Pancreas (tissue), 10 donors: ENCODE results near the gene ZSCAN20. TPM values are rescaled to one million over a fixed set of nuclear protein-coding genes. Genes with fewer than 3 reads are reported as not detected.

Experiments
- ATAC-seq, 4 donors: fragments of 200-7000 bp; cut with Tn5 transposase; one replicate each; pipeline versions ENCODE4 v1.8.0 to v1.9.1; 2020; ENCODE audit warnings: mild to moderate bottlenecking in 4 of 4, moderate library complexity in 4 of 4
- DNase-seq, 6 donors: peaks; one replicate each; pipeline ENCODE4 v3.0.0-alpha.2; 2020
- FAIRE-seq: peaks from 2 replicates; lab custom pipeline; 2012; peaks lifted over from hg19 to GRCh38; lab: Jason Lieb, UNC
- H3K27ac ChIP-seq, 4 donors: fragments of 200-600 bp; sonication (generic); 1 replicate in 3 of 4; 2 replicates in 1 of 4; pipeline versions ENCODE4 v1.5.0 to v1.8.0; 2020
- H3K27me3 ChIP-seq, 4 donors: fragments of 200-600 bp; one replicate each; pipeline ENCODE4 v1.8.0; 2021
- H3K36me3 ChIP-seq, 3 donors: fragments of 200-600 bp; sonication (generic) in 1 of 3; one replicate each; pipeline versions ENCODE4 v1.5.0 to v1.8.0; 2020 to 2021
- H3K4me1 ChIP-seq, 3 donors: fragments of 200-600 bp; one replicate each; pipeline ENCODE4 v1.8.0; 2021
- H3K4me3 ChIP-seq, 4 donors: fragments of 200-600 bp; sonication (generic) in 2 of 4; one replicate each; pipeline versions ENCODE4 v1.5.0 to v1.8.0; 2020 to 2021
- H3K9me3 ChIP-seq, 4 donors: fragments of 200-600 bp; one replicate each; pipeline ENCODE4 v1.8.0; 2021
- WGBS, 2 donors: extraction: QIAGEN DNeasy Blood & Tissue Kit; methylation state at CpG; one replicate each; pipeline ENCODE4 v1.1.7; 2013; 5-methylcytosine and 5-hydroxymethylcytosine counted together
- intact Hi-C, 3 donors: fragments of 100-400 bp; cut with DNase I; formaldehyde crosslinking; loops; one replicate each; pipeline versions ENCODE4 v1.11.1 to v1.14.2; 2022
- polyA plus RNA-seq, 2 donors: library from polyadenylated mRNA; stranded (reverse); fragments of 200-250 nt; gene quantifications; one replicate each; pipeline ENCODE4 v1.2.3, GENCODE V29; 2013
- total RNA-seq, 6 donors: library from RNA; stranded (reverse); fragmentation: NEBNext Ultra II Directional in 4 of 6; extraction: Animal tissue kit (Norgen Biotek cat#: 25700) in 4 of 6; gene quantifications; one replicate each; pipeline versions ENCODE4 v1.2.1 to v1.2.4, GENCODE V29; 2021 to 2023
- TF ChIP-seq, protein P1 (sequence below), 4 donors: fragments of 200-600 bp; sonication (generic) in 3 of 4; IDR thresholded peaks; one replicate each; pipeline versions ENCODE4 v1.5.0 to v1.8.0; 2021; ENCODE audit warnings: antibody characterized with exemption in 4 of 4
- donor health status: healthy with polysubstance abuse.
- donor health status: DM: no; HTN: no; CAD: no; lungs with moderate emphysema.
- donor health status: DM: no; HTN: no; CAD: no.
- donor health status: control.
- donor health status: control.
- donor health status: Bipolar disorder and iron deficiency.
- donor health status: DM: yes; HTN: yes; CAD: no.
- donor health status: DM: no; HTN: no; CAD: no.
- donor health status: DM: no; HTN: no; CAD: no.
- donor health status: DM: yes; HTN: yes; CAD: no.

ZSCAN20 gene
- total and polyA plus RNA-seq, 8 donors: 0.68 to 3.4 (median 1.8) TPM

DNA sequence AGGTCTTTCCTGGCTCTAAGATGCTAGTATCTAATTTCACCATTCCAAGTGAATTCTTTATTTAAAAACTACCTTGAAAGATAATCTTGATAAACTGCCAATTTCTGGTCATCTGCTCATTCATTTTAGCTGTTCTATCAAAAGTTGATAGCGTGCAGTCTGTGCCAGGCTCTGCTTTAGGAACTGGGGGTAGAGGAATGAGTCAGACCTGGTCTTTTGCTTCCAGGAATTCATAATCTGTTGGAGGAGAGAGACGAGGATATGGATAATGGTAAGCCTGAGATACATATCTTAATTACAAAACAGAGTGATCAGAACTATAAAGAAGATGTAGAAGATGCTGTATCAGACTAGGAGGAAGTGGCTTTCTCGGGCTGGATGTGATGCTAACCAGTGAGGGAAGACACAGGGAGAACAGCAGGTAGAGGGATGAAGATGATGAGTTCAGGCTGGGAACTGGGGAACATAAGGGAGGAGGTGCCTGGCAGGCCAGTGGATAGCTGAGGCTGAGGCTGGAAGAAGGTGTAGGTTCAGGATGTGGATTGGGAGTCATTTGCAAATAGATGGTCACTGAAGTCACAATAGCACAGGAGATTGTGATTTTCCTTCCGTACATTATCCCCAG is 29.3 kb upstream of the ZSCAN20 start:
- Histone ChIP-seq H3K27me3 (no peaks in the 10 kb centered on the region), H3K27ac (no peak overlapping the region), H3K36me3 (no peaks in the 10 kb centered on the region), H3K4me1 (no peaks in the 10 kb centered on the region), H3K9me3 (no peaks in the 10 kb centered on the region), H3K4me3 (no peak overlapping the region)
- WGBS, 2 donors: 45 to 60% methylated on average over 4 of the region's 4 CpGs
- DNase-seq (no peak), ATAC-seq (no peak), FAIRE-seq (no peak)
- TF ChIP-seq, protein P1, sequence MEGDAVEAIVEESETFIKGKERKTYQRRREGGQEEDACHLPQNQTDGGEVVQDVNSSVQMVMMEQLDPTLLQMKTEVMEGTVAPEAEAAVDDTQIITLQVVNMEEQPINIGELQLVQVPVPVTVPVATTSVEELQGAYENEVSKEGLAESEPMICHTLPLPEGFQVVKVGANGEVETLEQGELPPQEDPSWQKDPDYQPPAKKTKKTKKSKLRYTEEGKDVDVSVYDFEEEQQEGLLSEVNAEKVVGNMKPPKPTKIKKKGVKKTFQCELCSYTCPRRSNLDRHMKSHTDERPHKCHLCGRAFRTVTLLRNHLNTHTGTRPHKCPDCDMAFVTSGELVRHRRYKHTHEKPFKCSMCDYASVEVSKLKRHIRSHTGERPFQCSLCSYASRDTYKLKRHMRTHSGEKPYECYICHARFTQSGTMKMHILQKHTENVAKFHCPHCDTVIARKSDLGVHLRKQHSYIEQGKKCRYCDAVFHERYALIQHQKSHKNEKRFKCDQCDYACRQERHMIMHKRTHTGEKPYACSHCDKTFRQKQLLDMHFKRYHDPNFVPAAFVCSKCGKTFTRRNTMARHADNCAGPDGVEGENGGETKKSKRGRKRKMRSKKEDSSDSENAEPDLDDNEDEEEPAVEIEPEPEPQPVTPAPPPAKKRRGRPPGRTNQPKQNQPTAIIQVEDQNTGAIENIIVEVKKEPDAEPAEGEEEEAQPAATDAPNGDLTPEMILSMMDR (IDR thresholded peaks at IDR 0.05): no peak
- intact Hi-C loops: no loop called here

DNA sequence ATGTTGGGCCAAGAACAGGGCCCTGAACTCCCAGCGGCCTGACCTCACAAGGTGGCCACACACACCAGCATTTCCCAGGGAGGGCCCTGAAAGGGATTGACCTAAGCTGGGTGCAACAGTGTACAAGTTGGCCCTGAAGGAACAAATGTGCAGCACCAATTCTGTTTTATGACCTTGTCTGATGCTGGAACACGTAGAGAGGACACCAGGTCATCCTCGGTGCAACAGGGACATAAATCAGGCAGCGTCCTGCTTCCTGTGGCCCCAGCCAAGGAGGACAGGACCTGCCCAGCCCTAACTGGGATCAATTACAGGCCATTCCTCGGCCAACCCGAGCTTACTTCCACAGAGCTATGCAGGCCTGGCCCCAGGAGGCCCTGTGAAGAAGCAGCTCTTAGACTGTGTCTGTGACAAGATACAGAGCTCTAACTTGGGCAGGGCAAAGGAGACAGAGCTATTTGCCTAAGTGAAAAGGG is 28.7 kb upstream of the ZSCAN20 start:
- Histone ChIP-seq H3K27ac (no peak overlapping the region), H3K27me3 (no peaks in the 10 kb centered on the region), H3K9me3 (no peaks in the 10 kb centered on the region), H3K36me3 (no peaks in the 10 kb centered on the region), H3K4me1 (no peaks in the 10 kb centered on the region), H3K4me3 (no peak overlapping the region)
- peak in 1 of 4 donors; percentile 27 for ATAC-seq
- FAIRE-seq: no peak
- intact Hi-C loops: no loop called here
- WGBS, 2 donors: 72 to 73% methylated on average over 6 of the region's 6 CpGs
- TF ChIP-seq, protein P1 (IDR thresholded peaks at IDR 0.05): no peak
- DNase-seq: no peak

DNA sequence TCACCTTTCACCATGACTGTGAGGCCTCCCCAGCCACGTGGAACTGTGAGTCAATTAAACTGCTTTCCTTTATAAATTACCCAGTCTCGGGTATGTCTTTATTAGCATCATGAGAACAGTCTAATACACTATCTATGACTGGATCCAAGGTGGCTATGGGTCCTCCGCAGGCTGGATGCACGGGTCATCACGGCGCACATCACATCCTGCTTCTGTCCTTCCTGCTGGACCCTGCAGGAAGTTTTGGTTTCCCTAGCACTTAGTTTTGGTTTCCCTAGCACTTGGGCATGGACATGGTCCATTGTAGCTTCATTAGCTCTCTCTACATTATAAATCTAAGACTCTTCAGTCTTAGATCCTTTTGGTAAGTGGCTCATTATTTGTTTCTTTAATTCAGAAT is 27.3 kb upstream of the ZSCAN20 start:
- intact Hi-C loops: no loop called here
- Histone ChIP-seq H3K9me3 (no peaks in the 10 kb centered on the region), H3K36me3 (no peaks in the 10 kb centered on the region), H3K4me3 (no peak overlapping the region), H3K27ac (no peak overlapping the region), H3K27me3 (no peaks in the 10 kb centered on the region), H3K4me1 (no peaks in the 10 kb centered on the region)
- WGBS, 2 donors: 81 to 84% methylated on average over 6 of the region's 6 CpGs
- no peak for FAIRE-seq
- no peak for DNase-seq
- ATAC-seq: no peak
- TF ChIP-seq, protein P1 (IDR thresholded peaks at IDR 0.05): no peak

DNA sequence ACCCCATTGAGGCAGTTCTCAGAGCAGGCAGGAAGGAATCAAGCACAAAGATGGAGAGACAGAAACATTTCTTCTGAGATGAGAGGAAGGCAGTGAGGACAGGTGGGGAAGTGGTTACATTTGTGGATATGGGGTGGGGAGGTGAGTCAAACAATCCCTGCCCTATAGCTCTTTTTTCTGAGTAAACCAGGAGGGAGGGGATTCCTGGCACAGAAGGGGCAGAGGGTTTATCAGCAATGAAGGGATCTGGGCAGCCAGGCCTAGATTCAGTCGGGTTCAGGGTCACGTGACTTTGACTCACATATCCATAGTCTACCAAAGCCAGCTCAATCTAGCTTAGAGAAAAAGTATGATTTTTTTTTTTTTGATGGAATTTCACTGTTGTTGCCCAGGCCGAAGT is 25.9 kb upstream of the ZSCAN20 start:
- Histone ChIP-seq H3K9me3 (no peaks in the 10 kb centered on the region), H3K27ac (no peak overlapping the region), H3K27me3 (no peaks in the 10 kb centered on the region), H3K36me3 (no peaks in the 10 kb centered on the region), H3K4me1 (no peaks in the 10 kb centered on the region), H3K4me3 (no peak overlapping the region)
- DNase-seq (no peak), FAIRE-seq (no peak), ATAC-seq (no peak)
- WGBS, 2 donors: 66 to 75% methylated on average over 3 of the region's 3 CpGs
- intact Hi-C loops: no loop called here
- TF ChIP-seq, protein P1 (IDR thresholded peaks at IDR 0.05): no peak

DNA sequence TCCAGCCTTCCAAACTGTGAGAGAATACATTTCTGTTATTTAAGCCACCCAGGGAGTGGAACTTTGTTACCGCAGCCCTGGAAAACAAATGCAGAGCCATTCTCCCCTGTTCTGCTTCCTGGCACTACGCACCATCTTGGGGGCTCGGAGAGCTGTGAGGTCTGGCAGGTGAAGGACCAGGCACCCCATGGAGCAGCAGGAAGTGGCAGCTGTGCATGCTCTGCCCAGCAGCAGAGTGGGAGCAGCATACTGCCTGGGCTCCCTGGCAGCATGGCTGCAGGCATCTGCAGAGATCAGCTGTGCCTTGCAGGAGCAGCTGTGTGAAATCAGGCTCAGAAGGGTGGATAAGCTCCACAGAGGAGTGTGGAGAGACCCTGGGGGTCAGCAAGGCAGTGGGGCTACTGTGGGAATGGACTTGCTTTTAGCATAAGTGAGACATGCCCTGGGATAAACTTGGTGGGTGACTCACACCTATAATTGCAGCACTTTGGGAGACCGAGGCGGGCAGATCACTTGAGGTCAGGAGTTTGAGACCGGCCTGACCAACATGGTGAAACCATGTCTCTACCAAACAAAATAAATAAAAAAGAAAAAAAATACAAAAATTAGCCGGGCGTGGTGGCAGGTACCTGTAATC is 17.7 kb upstream of the ZSCAN20 start:
- WGBS, 2 donors: 83 to 89% methylated on average over 8 of the region's 8 CpGs
- FAIRE-seq: no peak
- Histone ChIP-seq H3K4me3 (no peak overlapping the region), H3K27ac (no peak overlapping the region), H3K9me3 (no peaks in the 10 kb centered on the region), H3K27me3 (no peaks in the 10 kb centered on the region), H3K36me3 (no peaks in the 10 kb centered on the region), H3K4me1 (no peaks in the 10 kb centered on the region)
- TF ChIP-seq, protein P1 (IDR thresholded peaks at IDR 0.05): no peak
- ATAC-seq: no peak
- no peak for DNase-seq
- intact Hi-C loops: no loop called here
